ENCODE data around the gene ACSL1.
"Not testable (repeated sequence)": the region's sequence is repeated elsewhere in the genome, so short reads cannot be mapped to it uniquely, and the experiment has no call there.

The ACSL1 gene

DNA sequence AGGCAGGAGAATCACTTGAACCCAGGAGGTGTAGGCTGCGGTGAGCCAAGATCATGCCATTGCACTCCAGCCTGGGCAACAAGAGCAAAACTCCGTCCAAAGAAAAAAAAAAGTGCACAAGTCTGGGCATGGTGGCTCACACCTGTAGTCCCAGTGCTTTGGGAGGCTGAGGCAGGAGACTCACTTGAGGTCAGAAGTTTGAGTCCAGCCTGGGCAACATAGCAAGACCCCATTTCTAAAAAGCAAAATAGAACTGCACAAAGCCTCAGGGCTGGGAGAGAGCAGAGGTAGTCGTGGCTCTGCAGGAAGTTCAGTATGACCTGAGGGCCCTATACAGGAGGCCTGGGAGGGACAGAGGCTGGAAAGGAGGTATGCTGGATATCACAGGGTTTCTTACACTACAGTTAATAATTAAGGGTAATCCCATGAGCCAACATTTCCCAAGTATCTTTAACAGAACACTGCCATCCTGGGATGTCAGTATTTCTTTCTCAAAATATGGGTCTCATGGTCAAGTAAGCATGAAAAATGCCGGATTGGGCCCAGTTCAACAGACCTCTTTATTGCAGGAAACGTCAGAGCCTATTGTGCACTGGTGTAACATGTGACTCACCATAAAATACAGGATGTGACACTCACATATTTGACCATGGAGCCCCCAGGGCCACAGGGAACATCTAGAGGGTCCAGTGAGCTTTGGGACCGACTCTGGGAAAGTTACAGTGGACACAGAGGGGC is 37.8 kb downstream of the ACSL1 start:
- no peak for DNase-seq

DNA sequence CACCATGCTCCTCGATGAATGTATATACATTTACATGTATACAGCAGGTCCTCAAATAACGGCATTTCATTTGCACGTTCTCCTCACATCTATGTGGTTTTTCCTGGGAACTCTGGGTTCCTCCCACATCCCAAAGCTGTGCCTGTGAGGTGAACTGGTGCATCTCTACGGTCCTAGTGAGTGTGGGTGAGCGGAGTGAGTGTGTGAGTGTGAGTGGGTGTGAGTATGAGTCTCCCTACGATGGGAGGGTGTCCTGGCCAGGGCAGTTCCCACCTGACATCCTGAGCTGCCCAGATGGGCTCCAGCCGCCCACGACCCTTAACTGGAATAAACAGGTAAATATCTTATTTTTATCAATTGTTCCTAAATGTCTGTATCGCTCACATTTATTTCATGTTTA is 40.0 kb downstream of the ACSL1 start:
- no peak for DNase-seq

DNA sequence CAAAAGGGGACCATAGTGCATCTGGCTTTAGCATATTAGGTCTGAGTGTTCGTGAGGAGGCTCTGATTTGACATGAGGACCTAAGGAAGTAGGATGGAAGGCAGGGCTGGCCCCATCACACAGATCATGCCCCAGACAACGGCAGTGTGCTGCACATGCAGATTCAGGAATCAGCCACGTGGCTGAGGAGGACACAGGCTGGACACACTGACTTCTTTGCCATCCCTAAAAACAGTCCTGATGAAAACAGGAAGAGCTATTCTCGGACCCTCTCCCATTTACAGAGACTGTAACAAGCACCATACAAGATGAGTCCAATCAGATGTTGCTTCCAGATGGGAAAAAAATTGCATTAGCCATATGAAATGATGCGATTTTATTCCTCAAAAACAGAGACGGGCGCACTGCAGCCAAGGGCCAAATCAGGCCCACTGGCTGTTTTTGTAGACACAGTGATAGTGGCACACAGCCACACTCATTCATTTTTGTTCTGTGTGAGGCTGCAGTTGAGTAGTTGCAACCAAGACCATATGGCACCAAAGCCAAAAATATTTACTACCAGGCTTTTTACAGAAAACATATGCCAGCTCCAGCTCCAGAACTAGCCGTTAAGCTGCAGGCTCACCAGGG is 41.0 kb downstream of the ACSL1 start:
- no peak for DNase-seq

DNA sequence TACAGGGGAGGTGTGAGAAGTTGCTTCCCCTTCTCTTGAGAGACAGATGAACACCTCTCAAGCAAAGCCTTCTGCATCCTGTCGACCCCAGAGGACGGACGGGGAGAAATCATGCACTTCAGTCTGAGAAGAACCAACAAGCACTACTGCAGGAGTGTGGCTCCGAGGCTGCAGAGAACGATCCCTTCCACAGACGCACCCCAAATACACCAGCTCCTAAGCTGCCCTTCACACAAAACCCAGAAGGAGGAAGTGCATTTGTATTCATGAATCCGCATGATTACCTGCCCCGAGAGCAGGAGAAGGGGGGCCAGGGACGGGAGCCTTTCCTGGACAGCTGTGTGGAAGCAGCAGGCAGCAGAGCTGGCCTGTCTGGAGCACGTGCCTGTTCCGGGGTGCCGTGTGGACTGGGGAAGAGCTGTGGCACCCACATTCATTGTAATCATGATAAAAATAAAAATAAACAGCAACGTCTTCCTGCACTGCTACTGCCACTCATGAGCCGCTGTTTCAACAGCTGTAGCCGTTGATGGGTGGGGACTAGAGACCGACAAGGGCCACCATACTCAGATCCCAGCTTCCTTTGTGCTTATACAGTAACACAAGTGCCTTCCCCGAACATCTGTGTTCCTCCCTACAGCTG is 42.9 kb downstream of the ACSL1 start:
- DNase-seq, result no peak

DNA sequence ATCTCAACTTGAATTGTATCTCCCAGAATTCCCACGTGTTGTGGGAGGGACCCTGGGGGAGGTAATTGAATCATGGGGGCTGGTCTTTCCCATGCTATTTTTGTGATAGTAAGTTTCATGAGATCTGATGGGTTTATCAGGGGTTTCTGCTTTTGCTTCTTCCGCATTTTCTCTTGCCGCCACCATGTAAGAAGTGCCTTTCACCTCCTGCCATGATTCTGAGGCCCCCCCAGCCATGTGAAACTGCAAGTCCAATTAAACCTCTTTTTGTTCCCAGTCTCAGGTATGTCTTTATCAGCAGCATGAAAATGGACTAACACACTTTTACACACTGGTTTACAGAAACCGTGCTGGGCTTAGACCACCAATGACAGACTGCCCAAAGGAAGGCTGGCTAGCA is 46.6 kb downstream of the ACSL1 start:
- not testable (repeated sequence) for DNase-seq

DNA sequence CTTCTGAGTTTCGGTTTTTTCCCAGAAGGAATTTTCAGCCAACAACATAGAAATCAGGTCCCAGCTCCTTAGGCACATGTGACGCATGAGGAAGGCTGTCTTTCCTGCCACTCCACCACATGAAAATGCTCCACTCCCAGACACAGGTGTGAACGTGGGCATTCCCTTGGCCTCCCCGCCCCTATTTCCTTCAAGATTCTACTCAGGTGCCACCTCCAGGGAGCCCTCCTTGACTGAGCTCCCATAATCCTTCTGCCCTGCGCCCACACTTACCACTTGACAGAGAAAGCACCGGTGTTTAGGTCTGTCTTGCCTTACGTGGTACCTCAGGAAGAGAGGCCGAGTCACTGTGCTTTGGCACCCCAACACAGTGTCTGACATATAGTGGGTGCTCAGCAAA is 47.4 kb downstream of the ACSL1 start:
- DNase-seq, result no peak

DNA sequence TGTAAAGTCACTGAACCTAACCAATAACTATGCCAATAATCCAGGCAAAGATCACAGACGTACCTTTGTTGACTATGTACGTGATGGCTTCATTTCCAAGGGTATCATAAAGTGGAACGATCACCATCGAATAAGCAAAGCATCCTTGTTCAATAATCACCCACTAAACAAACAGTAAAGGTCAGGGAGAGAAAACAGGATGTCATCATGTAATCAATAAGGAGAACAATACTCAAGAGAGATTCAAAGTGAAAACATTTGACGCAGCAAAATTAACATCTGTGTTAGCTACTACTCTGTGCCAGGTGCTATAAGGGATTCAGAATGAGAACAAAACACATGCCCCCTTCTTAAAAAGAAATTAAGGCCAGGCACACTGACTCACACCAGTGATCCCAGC is 48.9 kb downstream of the ACSL1 start:
- DNase-seq, result no peak

DNA sequence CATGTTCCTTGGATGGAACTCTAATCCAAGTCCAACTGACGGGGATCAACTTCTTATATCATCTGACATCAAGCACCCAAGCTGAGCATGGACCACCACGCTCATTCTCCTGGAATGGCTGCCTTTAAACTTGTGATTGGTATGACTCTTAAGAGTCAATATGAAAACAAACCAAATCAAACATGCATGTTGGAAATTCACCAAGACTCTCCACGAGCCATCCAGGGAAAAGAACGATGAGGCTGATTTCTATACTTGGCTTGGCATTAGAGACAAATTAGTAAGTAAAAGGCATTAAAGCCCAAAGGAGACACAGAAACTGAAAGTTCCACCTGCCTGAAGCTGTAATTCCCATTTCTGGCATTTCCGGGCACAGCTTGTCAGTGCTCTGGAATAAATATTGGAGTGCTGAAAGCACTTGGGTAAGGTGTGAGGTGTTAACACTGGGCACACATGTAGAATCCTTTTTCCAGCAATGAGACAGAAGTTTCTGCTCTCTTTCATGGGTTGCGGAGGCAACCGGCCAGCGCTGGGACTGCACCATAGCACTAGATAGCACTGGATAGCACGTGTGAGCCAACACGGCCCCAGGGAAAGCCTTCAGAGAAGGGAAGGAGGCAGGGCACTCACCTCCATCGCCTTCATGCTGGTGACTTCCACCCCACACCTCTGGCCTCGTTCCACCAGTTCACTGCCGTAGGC is 49.8 kb downstream of the ACSL1 start:
- DNase-seq, result no peak

DNA sequence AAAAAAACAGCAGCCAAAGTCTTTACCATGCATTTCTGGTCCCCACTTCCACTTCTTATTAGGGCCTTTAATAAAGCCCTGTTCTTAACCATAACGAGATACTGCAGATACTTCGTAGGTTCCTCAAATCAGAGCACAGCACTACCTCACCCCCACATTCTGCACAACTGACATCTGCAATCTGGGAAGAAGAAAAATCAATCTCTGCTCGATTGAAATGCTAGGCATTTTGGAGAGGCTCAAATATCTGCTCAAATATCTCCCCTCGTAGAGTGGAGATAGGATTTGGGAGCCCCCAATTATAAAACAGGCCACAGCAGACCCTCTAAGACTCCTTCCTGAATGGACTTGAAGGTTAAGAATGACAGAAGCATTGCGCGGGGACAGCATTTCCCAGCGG is 51.6 kb downstream of the ACSL1 start:
- no peak for DNase-seq

DNA sequence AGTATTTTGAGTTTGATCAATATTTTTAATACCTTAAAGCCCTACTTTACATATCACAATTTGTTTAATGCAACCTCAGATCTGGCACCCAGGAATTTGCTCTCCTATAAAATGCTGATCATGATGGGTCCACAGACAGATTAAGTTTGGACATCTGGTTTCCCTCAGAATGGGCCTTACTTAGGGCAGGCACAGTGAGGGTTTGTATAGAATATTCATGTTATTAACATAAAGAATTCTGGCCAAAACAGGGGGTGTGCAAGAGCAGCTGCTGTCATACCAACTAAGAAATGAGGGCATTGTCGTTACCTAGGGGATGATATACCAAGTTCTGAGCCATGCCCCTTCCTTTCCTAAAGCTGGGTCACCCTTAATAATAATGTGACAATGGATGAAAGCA is 54.4 kb downstream of the ACSL1 start:
- no peak for DNase-seq

DNA sequence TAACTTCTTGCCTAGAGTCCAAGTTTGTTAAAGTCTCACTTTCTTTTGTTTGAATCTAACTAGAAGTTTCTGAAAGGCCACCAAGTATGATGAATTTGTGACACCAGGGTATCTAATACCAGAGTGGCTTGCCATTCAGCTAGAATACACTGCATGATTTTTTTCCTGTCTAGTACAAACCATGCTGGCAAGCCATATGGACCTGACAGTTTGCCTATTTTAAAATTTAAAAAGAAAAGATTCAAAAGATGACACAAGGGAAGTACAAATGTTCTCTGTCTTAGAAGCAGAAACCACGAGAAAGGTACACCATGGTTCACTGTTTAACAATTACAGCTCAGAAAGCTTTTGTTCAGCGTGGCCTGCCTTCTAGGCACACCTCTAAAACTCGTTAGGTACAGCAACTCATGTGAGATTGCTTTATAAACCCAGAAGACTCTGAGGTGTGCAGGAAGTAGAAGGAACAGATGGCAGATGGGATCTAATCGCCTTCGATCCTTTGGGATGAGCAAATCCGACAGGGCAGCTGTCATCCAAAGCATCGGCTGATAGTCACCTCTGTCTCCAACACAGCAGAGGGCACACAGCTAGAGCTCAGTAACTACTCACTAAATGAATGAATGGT is 56.5 kb downstream of the ACSL1 start:
- no peak for DNase-seq

DNA sequence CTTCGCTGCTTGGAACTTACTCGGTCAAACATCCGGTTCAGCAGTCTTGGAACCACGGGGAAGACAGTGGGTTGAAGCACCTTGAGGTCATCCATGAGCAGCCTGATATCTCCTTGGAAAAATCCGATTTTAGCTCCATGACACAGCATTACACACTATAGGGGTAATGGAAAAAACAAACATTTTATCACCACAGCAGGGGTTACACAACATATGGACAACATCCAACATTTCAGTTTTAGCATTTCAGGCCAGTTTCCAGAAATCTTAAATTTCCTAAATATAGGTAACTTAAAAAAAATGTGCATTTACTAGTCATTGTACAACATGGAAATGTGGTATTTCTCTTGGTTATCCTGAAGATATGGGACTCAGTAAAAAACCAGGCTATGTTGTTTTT is 57.5 kb downstream of the ACSL1 start:
- DNase-seq, result no peak

DNA sequence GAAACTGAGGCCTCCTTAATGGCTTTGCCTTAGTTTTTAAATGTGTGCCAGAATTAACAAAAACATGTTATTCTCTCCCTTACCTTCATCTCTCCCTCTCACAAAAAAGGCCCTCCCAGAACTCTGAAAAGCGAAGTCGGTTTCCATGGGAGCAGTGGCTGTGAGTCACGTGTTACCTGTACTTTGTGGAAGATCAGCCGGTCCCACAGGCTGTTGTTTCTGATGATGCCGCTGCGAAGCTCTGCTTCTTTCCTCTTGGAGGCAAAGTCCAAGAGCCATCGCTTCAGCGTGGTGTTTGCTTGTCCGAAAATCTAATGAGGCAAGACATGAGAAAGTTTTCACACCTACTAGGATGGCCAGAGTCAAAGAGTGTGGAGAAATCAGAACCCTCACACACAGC is 59.3 kb downstream of the ACSL1 start:
- DNase-seq, result no peak

DNA sequence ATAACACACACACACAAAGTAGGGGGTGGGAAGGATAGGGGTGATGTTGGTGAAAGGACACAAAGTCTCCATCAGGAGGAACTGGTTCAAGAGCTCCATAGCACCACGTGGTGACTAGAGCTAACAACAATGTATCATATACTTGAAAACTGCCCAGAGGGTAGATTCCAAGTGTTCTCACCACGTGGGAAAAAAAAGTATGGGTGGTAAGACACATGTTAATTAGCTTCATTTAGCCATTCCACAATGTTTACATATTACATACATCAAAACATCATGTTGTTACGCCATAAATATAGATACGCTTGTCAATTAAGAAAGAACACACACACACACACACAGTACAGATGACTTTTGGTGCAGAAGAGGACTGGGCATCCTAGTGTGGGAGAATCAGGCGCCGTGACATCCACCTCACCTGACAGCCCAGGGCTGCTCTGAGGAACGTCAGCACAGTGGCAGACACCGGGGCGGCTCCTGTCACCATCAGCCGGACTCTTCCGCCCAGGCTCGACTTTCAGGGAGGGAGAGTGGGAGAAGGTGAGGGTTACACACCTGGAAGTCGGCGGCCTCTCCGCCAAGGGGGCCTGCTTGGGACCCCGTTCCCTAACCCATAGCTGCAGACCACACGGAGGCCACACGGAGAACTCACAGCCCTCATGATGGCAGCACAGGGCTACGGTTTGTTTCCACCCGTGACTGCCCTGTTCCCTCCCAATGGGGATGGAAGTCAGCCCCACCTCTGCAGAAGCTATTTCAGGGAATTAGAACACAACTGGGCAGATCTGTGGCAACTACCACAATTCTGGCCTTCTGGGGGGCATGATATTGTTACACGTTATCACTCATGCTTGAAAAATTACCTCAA is 60.1 kb downstream of the ACSL1 start:
- no peak for DNase-seq

DNA sequence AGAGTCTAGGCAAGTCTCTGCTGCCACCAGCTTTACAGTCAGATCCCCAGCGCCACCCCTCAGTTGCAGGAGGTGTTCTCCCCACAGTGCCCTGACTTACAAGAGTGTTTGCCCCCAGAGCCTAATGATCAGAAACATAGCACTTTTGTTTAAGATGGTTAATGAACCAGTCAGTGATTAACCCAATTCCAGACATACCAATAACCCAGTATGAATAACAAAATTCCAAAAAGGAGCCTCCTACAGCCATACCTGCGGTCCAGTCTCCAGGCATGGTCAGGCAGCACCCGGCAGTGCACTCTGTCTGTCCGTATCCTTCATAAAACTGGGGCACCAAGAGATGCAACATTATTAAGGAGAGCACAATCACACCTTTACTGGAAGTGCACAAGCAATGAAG is 61.2 kb downstream of the ACSL1 start:
- DNase-seq, result no peak

DNA sequence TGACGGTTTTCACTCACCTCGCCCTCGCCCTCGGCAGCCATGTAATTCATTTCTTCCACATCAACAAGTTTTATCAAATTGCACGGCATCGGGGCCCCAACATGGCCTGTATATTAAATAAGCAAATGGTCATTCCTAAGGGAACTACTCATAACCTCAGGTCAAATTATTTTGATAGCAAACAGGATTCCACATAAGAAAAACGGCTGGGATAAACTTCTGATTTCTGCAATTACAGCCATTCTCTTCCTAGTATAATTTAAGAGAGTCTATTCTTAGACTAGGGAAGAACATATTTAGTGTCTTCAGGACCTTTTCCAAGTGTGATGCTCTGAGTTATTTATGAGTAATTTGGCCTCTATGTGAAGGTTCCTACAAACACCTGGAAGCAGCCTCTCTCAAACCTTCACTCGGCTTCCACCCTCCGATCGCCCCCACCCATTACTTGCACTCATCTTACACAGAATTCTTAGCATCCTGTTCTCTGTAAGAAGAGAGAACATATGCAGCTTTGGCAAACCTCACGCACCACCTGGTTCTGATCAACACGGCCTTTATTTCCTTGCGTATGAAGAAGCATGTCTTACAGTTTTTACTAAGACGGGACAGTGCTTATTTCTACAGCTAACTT is 62.5 kb downstream of the ACSL1 start:
- no peak for DNase-seq

DNA sequence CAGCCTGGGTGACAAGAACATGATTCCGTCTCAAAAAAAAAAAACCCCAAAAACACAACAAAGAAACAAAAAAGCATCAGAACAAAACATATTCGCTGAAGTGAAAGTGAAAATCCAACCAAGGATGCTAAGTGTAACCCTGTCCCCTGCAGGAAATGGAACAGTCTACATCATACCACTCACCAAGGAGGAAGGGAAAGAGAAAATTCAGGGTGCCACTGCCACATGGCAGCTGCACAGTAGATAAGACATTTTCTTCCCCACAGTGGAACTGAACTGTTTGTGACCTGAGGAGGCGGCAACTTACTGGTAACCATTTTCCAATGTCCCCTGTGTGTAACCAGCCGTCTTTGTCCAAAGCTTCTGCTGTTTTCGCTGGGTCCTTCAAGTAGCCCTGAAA is 63.7 kb downstream of the ACSL1 start:
- DNase-seq, result no peak

DNA sequence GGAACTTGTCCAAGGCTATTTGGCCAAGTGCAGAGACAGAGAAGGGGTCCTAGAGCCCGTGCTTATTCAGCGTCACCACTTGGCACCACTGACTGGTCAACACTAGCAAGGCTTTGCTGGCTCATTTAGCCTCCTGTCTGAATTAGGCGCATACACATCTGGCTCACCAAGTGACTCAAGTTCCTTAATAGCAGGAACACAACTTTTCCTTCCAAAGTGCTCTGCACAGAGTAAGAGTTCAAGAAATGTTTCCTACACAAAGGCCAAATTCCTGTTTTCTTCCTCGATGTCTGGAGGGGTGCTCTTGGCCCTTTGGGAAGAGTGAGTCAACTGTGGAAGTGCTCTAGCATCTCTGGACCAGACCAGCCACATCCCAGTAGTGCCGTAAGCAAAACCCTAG is 65.1 kb downstream of the ACSL1 start:
- DNase-seq, result no peak

DNA sequence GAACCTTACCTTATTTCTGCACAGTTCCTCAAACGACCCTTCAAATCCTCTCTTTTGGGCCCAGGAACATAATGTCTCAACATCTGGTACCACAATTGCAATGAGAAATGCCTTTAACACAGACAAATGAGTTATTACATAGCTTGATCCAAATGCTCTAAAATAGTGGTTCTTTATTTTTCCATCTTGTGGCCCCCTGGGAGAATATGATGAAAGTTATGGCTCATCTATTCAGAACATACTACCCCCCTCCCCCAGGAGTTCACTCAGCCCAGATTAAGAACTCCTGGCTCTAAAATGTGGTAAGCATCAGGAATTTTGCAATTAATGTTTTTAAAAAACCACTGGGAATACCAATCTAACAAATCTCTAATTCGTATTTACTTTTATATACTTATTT is 68.0 kb downstream of the ACSL1 start:
- no peak for DNase-seq

DNA sequence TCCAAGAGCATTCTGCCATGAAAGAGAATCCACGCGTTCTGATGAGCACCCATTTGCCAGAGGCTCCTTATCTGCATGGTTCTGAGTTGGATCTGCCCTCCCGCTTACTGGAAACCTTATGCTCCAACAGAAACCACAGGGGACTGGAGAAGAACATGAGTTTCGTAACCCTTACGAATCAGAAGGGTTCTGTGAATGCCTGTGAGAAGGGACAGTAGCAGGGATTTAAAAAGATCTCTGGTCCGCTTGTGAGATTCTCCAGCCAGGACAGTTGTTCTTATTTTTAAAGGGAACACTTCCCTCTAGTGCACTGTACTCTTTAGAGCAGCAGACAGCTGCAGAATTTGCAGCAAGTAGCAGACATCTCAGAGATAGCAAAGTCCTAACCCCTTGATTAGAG is 69.4 kb downstream of the ACSL1 start:
- DNase-seq, result no peak

DNA sequence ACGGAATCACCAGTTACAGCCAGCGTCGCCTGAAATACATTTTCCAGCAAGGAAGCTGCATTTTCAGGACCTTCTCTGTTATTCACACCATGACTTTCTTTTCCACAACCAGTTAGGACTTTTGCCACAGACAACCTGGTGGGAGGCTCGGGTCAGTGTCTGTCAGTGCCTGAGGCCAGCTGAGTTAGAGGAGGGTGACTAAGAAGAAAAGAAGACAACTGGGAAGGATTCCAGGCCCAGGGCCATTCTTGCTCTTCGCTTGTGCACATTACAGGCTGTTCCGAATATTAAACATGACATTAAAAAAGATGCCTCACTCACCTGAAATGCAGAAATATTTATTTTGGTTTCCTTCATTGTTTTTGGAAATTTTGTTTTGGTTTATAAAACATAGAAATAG is 70.5 kb downstream of the ACSL1 start:
- no peak for DNase-seq
